ENCODE results near the gene PUSL1. TPM values are rescaled to one million over a fixed set of nuclear protein-coding genes. Genes with fewer than 3 reads are reported as not detected.

PUSL1 gene
- total RNA-seq, 1 experiment from 2014 or later = 38.0 TPM

GRCh38 chr1:1318131-1318652 is 9.8 kb downstream of the PUSL1 start:
- H2BK20ac ChIP-seq (ENCODE audit: low read depth, low read length, poor library complexity, severe bottlenecking) = no peak overlapping the region
- no peak overlapping the region for H3K27ac Mint-ChIP-seq
- WGBS (ENCODE audit: extremely low coverage, insufficient read length, low lambda C conversion rate) = no CpG with 5 or more reads among the region's 9 CpGs
- H2BK15ac ChIP-seq (ENCODE audit: low read depth, low read length) = no peak overlapping the region
- H3K9me3 ChIP-seq (ENCODE audit: control insufficient read depth, low read depth, low read length) = no peaks in the 10 kb centered on the region
- H3K79me1 ChIP-seq (ENCODE audit: insufficient read depth, low read depth, low read length, poor library complexity, severe bottlenecking) = peaks cover 8% of the 10 kb centered on the region
- no peak overlapping the region for H4K5ac ChIP-seq (ENCODE audit: insufficient read length, low read depth, low read length)
- no peak overlapping the region for H3K27ac ChIP-seq (ENCODE audit: insufficient read length, low read depth, low read length)
- H3T11ph ChIP-seq (ENCODE audit: low read length) = no peak overlapping the region
- no peak for TF ChIP-seq CTCF (conservative IDR thresholded peaks at IDR 0.05)
- H3K9ac ChIP-seq (ENCODE audit: extremely low read depth, insufficient read length, low read length) = no peak overlapping the region
- H3K4me3 Mint-ChIP-seq = no peak overlapping the region; a peak in 1 of 5 replicates
- no peak overlapping the region for H2AFZ ChIP-seq (ENCODE audit: low read length)
- H3K36me3 Mint-ChIP-seq (ENCODE audit: insufficient read depth in 1 of 3, low read depth in 3 of 3) = peaks cover 18 to 64% (median 55%) of the 10 kb centered on the region in 3 experiments; a peak in 6 of 7 replicates
- no peak for DNase-seq
- H3K4me2 ChIP-seq (ENCODE audit: insufficient read depth, insufficient read length, low read length) = no peak overlapping the region
- H2BK5ac ChIP-seq (ENCODE audit: insufficient read length, low read length) = no peak overlapping the region
- no peak overlapping the region for H2AK5ac ChIP-seq (ENCODE audit: insufficient read length, low read length)
- no peaks in the 10 kb centered on the region for H3K23me2 ChIP-seq (ENCODE audit: insufficient read length, low read depth, low read length, poor library complexity, severe bottlenecking)
- no peak overlapping the region for H3K18ac ChIP-seq (ENCODE audit: insufficient read length, low read depth, low read length)
- peaks cover 5% of the 10 kb centered on the region for H4K20me1 ChIP-seq (ENCODE audit: control insufficient read depth, insufficient read depth, insufficient read length)
- H4K8ac ChIP-seq (replicated peaks; ENCODE audit: insufficient read length, low read depth, low read length) = no peak overlapping the region
- no peaks in the 10 kb centered on the region for H3K27me3 Mint-ChIP-seq (ENCODE audit: low read depth)
- H3K23ac ChIP-seq (ENCODE audit: insufficient read length, low read depth, low read length) = no peak overlapping the region
- peaks cover 10% of the 10 kb centered on the region; the same call in 1 of the 2 replicates for H3K79me2 ChIP-seq (ENCODE audit: insufficient read depth, low read length)
- no peak overlapping the region for H4K91ac ChIP-seq (ENCODE audit: insufficient read length, low read depth, low read length)
- H3K9me3 Mint-ChIP-seq = no peaks in the 10 kb centered on the region
- no peak overlapping the region for H2BK12ac ChIP-seq (ENCODE audit: insufficient read length, low read depth, low read length)
- no peak overlapping the region for H3K14ac ChIP-seq (ENCODE audit: insufficient read depth, low read length)
- no peaks in the 10 kb centered on the region for H3K27me3 ChIP-seq (ENCODE audit: insufficient read depth, low read length)
- no peak overlapping the region for H2BK120ac ChIP-seq (ENCODE audit: low read depth, low read length, poor library complexity, severe bottlenecking)
- no peak overlapping the region for H3K4ac ChIP-seq (ENCODE audit: low read depth, low read length)
- peaks cover 8 to 23% of the 10 kb centered on the region in 2 experiments for H3K4me1 Mint-ChIP-seq
- H3K4me1 ChIP-seq (ENCODE audit: insufficient read depth, low read length) = no peaks in the 10 kb centered on the region; the same call in 1 of the 2 replicates
- no peak overlapping the region for H3K56ac ChIP-seq (ENCODE audit: insufficient read length, low read depth, low read length)

All from H9 (cell line).